HL-60 (cell line): Measurements from ENCODE around the gene ANKS1B.

Experiments
- GABPA ChIP-seq: IDR thresholded peaks from 2 replicates; pipeline ENCODE4 v1.6.1; 2012; ENCODE audit warnings: low read depth
- POLR2AphosphoS5 ChIP-seq: IDR thresholded peaks from 2 replicates; pipeline ENCODE4 v1.6.1; 2012; ENCODE audit warnings: low read depth
- TF ChIP-seq, protein P1 (sequence below): IDR thresholded peaks from one replicate; pipeline ENCODE4 v1.5.1; 2011; ENCODE audit warnings: low read length, control low read depth, inconsistent platforms; ENCODE audit not compliant: insufficient read depth

GRCh38 chr12:99282086-99282485 lies 702.6 kb downstream of the ANKS1B start:
- TF ChIP-seq, protein P1, sequence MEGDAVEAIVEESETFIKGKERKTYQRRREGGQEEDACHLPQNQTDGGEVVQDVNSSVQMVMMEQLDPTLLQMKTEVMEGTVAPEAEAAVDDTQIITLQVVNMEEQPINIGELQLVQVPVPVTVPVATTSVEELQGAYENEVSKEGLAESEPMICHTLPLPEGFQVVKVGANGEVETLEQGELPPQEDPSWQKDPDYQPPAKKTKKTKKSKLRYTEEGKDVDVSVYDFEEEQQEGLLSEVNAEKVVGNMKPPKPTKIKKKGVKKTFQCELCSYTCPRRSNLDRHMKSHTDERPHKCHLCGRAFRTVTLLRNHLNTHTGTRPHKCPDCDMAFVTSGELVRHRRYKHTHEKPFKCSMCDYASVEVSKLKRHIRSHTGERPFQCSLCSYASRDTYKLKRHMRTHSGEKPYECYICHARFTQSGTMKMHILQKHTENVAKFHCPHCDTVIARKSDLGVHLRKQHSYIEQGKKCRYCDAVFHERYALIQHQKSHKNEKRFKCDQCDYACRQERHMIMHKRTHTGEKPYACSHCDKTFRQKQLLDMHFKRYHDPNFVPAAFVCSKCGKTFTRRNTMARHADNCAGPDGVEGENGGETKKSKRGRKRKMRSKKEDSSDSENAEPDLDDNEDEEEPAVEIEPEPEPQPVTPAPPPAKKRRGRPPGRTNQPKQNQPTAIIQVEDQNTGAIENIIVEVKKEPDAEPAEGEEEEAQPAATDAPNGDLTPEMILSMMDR: no peak
- TF ChIP-seq POLR2AphosphoS5 (no peak), GABPA (no peak)
